GM21619 (cell line): Measurements from ENCODE around the gene ST7.

Experiments
- ATAC-seq: cut with Tn5 transposase; IDR thresholded peaks from one replicate; pipeline ENCODE4 v1.9.1; 2021; ENCODE audit not compliant: unreplicated experiment

ST7 gene

GRCh38 chr7:117008118-117008885 is 55.0 kb downstream of the ST7 start:
- ATAC-seq = no peak

GRCh38 chr7:117008886-117009531 is 55.7 kb downstream of the ST7 start:
- ATAC-seq = peak; percentile 13

GRCh38 chr7:117009705-117010361 is 56.5 kb downstream of the ST7 start:
- ATAC-seq = no peak

- peak; percentile 39 for ATAC-seq
These were observed 57.3 kb downstream of the ST7 start for GRCh38 chr7:117010375-117011133.

GRCh38 chr7:117011419-117012260 is 58.3 kb downstream of the ST7 start:
- peak; percentile 78 for ATAC-seq

- peak; percentile 5 for ATAC-seq
These were observed 59.0 kb downstream of the ST7 start for GRCh38 chr7:117012284-117012683.

GRCh38 chr7:117012696-117013095 is 59.4 kb downstream of the ST7 start:
- no peak for ATAC-seq

GRCh38 chr7:117014099-117014656 is 60.9 kb downstream of the ST7 start:
- no peak for ATAC-seq

- ATAC-seq = peak; percentile 28
These were observed 61.4 kb downstream of the ST7 start for GRCh38 chr7:117014673-117015133.

GRCh38 chr7:117015258-117016184 is 62.2 kb downstream of the ST7 start:
- no peak for ATAC-seq

GRCh38 chr7:117017017-117017451 is 63.7 kb downstream of the ST7 start:
- ATAC-seq = no peak

GRCh38 chr7:117017702-117018266 is 64.5 kb downstream of the ST7 start:
- ATAC-seq = no peak

GRCh38 chr7:117018713-117019112 is 65.4 kb downstream of the ST7 start:
- ATAC-seq = no peak

- ATAC-seq = no peak
These were observed 66.0 kb downstream of the ST7 start for GRCh38 chr7:117019287-117019686.

GRCh38 chr7:117019786-117020590 is 66.7 kb downstream of the ST7 start:
- no peak for ATAC-seq

GRCh38 chr7:117020591-117020973 is 67.3 kb downstream of the ST7 start:
- ATAC-seq = no peak

GRCh38 chr7:117021366-117021765 is 68.1 kb downstream of the ST7 start:
- no peak for ATAC-seq

- ATAC-seq = no peak
These were observed 68.7 kb downstream of the ST7 start for GRCh38 chr7:117021986-117022385.
